GM04504 (cell line): Measurements from ENCODE around the gene MYO5B.
"Not testable (repeated sequence)": the region's sequence is repeated elsewhere in the genome, so short reads cannot be mapped to it uniquely, and the experiment has no call there.

ENCODE experiments used
- DNase-seq: peaks from one replicate; pipeline ENCODE4 v3.0.0-alpha.2; 2012; ENCODE audit warnings: low read depth

MYO5B gene

DNA sequence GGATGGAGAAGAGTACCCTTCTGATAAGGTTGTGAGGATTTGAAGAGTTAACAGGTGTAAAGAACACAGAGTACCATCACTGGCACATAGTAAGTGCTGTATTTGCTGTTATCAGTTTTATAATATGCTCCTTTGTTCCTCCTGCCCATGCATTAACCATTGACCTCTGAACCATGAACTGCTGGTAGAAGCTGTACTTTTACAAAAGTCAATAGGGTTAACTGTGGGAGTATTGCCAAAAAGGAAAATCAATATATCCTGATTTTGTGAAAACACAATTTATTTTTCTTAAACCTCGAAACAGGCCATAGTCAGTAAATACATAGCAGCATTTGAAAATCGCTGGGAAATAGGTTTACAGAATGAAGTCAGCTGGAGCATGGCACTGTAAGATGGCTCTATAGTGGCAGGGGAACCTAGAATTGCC lies 362.7 kb downstream of the MYO5B start:
- DNase-seq = no peak

GRCh38 chr18:49827996-49828395 lies 367.0 kb downstream of the MYO5B start:
- DNase-seq = no peak

DNA sequence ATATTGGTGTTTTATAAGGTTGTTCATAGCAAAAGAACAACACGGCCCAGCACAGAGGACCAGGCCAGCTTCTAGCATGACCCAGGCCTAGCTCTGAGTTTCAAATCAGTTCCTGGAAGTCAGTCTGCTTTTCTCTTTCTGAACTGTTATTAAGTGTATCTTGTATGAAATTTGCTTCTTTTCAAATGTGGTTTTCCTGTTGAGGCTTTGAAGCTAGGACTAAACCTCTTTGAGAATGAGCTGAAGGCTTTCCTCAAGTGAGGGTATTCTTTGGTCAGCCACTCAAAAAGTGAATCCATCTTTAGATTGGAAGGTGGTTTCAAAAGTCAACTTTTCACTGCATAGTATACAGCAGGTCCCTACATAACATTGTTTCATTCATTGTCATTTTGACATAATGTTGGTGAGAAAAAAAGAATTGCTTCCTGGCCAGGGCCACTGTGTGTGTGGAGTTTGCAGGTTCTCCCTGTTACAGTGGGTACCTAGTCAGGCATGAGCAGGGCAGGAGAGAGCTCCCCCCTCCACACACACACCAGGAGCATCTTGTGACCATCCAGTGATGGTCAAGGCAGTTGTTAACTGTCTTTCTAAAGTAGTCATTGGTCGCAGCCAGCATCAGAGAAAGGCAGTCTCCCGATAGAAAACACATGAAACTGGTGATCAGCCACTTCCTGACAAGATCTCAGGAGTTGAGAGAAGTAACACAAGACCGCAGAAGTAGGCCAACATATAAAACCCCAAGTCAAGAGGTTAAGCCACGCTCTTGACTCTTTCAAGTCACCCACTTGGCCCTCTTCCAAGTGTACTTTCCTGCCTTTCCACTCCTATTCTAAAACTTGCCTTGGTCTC lies 374.9 kb downstream of the MYO5B start:
- no peak for DNase-seq

DNA sequence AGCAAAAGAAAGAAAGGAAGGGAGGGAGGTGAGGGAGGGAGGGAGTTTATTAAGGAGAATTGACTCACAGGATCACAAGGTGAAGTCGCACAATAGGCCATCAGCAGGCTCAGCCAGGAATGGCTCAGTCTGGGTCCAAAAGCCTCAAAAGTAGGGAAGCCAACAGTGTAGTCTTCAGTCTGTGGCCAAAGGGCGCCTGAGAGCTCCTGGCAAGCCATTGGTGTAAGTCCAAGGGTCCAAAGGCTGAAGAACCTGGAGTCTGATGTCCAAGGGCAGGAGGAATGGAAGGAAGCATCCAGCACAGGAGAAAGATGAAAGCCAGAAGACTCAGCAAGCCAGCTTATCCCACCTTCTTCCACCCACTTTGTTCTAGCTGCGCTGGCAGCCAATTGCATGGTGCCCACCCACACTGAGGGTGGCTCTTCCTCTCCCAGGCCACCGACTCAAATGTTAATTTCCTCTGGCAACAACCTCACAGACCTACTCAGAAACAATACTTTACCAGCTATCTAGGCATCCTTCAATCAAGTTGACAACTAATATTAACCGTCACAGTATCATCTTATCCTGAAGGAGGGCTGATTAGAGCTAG lies 375.8 kb downstream of the MYO5B start:
- no peak for DNase-seq

GRCh38 chr18:49817947-49818346 lies 377.0 kb downstream of the MYO5B start:
- DNase-seq = no peak

- DNase-seq = no peak
These were observed 379.0 kb downstream of the MYO5B start for GRCh38 chr18:49815927-49816326.

GRCh38 chr18:49814147-49814499 lies 380.8 kb downstream of the MYO5B start:
- DNase-seq = peak; percentile 30

GRCh38 chr18:49813319-49814146 lies 381.4 kb downstream of the MYO5B start, which contains the start of gene ACAA2:
ACAA2 (minus strand) TSS chr18:49813533; CDS start chr18:49813484, 49 bp downstream.
- peak; percentile 81 for DNase-seq

DNA sequence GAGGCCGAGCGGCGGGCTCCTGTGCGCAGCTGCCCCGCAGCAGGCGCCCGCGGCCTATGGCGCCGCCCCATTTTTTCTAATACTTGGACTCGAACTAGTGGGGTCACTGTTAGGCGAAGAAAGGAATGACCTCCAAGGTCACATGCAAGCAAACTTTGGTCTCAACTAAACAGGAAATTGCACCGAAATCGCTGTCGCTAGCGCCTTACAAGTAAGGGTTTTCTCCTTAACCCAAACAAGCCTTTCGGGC lies 382.0 kb downstream of the MYO5B start:
- peak; percentile 6 for DNase-seq

DNA sequence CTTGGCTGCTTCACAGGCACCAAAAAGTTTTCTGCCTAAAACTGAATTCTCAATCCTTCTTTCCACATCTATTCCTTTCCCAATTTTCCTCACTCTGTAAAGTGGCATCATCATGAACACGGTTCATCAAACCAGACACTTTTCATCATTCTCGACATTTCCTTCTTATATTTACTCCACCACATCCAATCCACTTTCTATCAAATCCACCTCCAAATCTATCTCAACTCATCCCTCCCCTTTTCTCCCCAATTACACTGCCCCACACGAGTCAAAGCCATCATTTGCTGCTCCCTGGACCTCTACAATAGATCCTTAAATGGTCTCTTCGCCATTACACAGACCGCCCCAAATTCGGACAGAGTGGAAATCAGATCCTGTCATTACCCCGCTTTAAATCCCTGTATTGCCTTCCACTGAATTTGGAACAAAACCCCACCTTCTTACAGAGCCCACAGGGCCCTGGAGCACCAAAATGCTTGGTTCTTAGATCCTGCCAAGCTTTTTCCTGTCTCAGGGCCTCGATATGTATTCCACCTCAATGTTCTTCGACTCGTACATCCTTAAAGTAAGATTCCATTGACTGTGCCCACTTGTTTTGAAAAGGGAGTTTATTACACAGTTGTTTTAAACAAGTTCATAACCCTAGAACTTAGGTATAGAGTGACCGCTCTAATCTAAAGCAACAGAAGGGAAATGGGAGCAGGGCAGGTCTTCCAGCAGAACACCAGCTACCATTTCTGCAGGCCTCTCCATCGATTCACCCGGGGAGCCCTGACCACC lies 382.5 kb downstream of the MYO5B start:
- DNase-seq = peak; percentile 3

DNA sequence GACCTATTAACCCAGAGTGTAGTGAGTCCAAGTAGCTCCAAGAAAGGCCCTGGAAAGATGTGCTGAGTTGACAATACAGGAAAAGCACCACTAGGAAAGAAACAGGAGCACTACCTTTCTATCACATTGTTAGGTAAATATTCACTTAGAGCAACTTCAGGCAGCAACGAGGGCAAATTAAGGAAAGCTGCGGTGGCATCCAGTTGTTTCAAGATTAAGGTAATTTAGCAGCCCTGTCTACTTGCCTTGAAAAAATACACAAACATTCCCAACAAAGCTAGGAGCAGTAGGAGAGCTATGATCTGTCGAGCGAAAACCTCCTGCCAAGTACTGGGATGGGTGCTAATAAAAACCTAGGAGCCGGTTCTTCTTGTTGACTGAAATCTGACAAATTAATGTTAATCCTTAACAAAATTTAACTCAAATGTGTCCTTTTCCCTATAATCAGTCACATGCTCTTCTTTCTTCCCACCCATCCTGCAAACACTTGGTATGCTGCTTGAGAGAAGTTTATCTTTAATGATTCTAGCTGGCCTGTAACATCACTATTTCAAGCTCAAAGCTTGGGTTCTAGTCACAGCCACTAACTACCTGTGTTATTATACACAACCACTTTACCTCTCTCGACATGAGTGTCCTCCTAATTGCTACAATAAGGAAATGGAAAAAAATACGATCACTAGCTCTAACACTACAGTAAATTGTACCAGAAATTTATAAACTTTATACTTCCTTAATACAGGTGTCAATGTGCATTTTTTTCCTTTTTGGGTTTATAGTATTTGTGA lies 383.6 kb downstream of the MYO5B start:
- DNase-seq = no peak

DNA sequence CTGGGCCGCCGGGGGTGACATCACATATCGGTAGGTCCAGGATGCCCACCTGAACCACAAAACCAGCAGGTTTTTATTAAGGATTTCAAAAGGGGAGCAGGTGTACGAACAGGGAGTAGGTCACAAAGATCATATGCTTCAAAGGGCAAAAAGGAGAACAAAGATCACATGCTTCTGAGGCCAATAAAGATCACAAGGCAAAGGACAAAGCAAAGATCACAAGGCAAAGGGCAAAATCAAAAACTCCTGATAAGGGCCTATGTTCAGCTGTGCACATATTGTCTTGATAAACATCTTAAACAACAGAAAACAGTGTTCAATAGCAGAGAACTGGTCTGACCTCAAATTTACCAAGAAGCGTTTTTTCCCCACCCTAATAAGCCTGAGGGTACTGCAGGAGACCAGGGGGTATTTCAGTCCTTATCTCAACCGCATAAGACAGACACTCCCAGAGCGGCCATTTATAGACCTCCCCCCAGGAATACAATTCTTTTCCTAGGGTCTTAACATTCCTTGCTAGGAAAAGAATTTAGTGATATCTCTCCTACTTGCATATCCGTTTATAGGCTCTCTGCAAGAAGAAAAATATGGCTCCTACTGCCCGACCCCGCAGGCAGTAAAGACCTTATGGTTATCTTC lies 386.3 kb downstream of the MYO5B start:
- not testable (repeated sequence) for DNase-seq

GRCh38 chr18:49804096-49804495 lies 390.9 kb downstream of the MYO5B start:
- DNase-seq = no peak

DNA sequence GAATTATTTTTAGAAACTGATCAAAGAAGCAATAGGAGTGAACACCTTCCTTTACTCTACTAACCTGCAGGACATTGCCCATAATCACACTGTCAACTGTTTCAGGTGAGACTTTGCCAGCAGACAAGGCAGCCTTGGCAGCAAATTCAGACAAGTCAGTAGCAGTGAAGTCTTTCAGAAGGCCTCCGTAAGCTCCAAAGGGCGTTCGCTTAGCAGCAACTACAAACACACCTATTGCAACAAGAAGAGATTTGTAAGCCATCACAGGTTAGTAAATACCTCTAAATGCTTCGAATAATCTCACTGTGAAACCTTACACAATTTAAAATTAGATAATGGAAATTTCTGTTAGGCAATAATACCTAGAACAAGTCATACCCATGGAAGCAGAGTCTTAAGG lies 392.3 kb downstream of the MYO5B start:
- no peak for DNase-seq

DNA sequence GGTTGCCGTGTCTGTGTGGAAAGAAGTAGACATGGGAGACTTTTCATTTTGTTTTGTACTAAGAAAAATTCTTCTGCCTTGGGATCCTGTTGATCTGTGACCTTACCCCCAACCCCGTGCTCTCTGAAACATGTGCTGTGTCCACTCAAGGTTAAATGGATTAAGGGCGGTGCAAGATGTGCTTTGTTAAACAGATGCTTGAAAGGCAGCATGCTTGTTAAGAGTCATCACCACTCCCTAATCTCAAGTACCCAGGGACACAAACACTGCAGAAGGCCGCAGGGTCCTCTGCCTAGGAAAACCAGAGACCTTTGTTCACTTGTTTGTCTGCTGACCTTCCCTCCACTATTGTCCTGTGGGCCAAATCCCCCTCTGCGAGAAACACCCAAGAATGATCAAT lies 394.5 kb downstream of the MYO5B start:
- not testable (repeated sequence) for DNase-seq

DNA sequence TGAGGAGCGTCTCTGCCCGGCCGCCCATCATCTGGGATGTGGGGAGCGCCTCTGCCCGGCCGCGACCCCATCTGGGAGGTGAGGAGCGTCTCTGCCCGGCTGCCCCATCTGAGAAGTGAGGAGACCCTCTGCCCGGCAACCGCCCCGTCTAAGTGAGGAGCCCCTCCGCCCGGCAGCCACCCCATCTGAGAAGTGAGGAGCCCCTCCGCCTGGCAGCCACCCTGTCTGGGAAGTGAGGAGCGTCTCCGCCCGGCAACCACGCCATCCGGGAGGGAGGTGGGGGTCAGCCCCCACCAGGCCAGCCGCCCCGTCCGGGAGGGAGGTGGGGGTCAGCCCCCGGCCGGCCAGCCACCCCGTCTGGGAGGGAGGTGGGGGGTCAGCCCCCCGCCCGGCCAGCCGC lies 395.1 kb downstream of the MYO5B start:
- DNase-seq = not testable (repeated sequence)

DNA sequence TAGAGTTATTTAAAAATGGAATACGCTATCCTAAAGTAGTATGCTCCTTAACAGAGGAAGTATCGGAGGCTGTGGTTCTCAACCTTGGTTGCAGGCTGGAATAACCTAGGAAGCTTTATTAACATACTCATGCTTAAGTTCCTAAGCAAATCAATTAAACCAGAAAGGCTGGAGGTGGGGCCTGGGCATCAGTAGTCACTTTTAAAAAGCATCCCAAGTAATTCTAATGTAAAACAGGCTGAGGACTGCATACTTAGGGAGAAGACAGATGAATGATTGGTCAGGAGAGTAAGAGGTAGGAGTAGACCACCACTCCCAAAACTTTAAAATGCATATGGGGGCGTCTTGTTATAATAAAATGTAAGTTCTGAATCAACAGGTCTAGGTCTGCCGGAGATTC lies 396.9 kb downstream of the MYO5B start:
- no peak for DNase-seq

DNA sequence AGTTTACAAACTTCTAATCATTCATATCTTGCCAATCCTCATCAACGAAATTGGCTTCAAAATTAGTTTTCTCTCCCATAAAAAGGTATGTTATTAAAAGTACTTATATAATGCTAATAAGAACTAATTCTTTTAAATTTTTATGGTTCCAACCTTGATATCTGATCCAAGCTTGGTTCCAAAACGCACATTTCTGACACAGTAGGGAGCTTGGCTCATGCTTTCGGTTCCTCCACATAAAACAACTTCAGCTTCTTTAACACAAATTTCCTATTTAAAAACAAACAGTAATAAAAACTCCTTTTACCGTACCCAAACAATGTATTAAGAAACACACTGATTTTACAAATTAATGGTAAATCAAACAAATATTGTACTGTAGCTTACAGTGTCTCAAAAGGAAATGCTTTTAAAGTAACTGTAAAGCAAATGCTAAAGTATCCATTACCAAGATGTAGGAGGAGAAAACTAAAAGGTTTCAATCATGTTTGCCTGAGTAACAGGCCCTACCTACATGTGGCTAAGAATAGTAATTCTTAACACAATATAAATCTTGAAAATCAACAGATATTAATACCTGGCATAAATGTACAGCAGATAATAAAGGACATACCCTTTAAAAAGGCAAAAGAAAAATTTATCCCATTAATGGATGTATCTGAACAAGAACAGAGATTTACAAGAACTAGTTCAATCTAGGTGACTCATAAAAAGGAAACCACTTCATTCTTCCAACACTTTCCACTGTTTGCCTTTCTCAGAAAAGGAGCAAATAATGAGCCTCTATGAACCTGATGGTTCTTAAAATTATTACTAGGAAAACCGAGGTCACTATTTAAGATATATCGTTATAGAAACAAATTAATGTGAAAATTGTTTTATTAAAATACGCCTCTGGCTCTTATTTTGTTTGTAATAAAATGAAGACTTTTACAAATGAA lies 399.1 kb downstream of the MYO5B start:
- DNase-seq = no peak

DNA sequence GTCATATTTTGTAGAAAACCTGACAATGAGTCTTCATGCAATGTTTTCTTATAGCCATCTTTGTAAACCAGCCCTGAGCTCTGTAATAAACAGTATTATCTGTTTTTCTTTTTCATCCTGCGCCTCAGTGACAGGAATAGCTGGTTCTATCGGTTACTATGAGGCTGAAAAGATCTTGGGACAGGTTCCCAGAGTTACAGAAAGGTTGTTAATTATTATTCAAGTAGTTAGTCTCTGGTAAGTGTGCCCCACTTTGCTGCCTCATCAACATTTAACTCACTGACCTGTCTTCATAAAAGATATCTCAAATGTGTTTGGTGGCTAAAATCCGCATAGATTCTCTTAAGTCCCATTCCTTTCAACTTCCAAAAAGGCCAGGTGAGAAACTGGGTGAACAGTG lies 400.2 kb downstream of the MYO5B start:
- no peak for DNase-seq
